ENCODE measurements around the gene SLC2A6.

Gene SLC2A6

GRCh38 chr9:133505901-133506652, 27.2 kb upstream of the SLC2A6 start:
- H3K27me3 ChIP-seq (ENCODE audit: low read depth, low read length): no peaks in the 10 kb centered on the region
- H3K27ac ChIP-seq (ENCODE audit: low read length): no peak overlapping the region
- H3K36me3 ChIP-seq (ENCODE audit: control insufficient read depth in 1 of 2, insufficient read depth in 2 of 2, low read length in 2 of 2): no peaks in the 10 kb centered on the region

GRCh38 chr9:133505186-133505830, 26.4 kb upstream of the SLC2A6 start:
- Histone ChIP-seq H3K27ac (ENCODE audit: low read length) (no peak overlapping the region), H3K4me1 (ENCODE audit: control insufficient read depth in 1 of 2, insufficient read depth in 2 of 2, low read length in 2 of 2) (peaks cover 0 to 20% of the 10 kb centered on the region in 2 donors), H3K27me3 (ENCODE audit: low read depth, low read length) (no peaks in the 10 kb centered on the region), H3K36me3 (ENCODE audit: control insufficient read depth in 1 of 2, insufficient read depth in 2 of 2, low read length in 2 of 2) (no peaks in the 10 kb centered on the region), H3K4me3 (ENCODE audit: low read depth in 1 of 2, low read length in 2 of 2) (no peak overlapping the region), H3K9me3 (ENCODE audit: control insufficient read depth in 1 of 2, low read length in 2 of 2) (peaks cover 0 to 13% of the 10 kb centered on the region in 2 donors)

More at GRCh38 chr9:133505901-133506652, 27.2 kb upstream of the SLC2A6 start:
- Histone ChIP-seq H3K4me1 (ENCODE audit: control insufficient read depth in 1 of 2, insufficient read depth in 2 of 2, low read length in 2 of 2) (peaks cover 0 to 20% of the 10 kb centered on the region in 2 donors), H3K4me3 (ENCODE audit: low read depth in 1 of 2, low read length in 2 of 2) (no peak overlapping the region), H3K9me3 (ENCODE audit: control insufficient read depth in 1 of 2, low read length in 2 of 2) (peaks cover 0 to 13% of the 10 kb centered on the region in 2 donors)

- Histone ChIP-seq H3K36me3 (ENCODE audit: control insufficient read depth in 1 of 2, insufficient read depth in 2 of 2, low read length in 2 of 2) (no peaks in the 10 kb centered on the region), H3K4me1 (ENCODE audit: control insufficient read depth in 1 of 2, insufficient read depth in 2 of 2, low read length in 2 of 2) (peaks cover 0 to 12% of the 10 kb centered on the region in 2 donors), H3K9me3 (ENCODE audit: control insufficient read depth in 1 of 2, low read length in 2 of 2) (peaks cover 0 to 13% of the 10 kb centered on the region in 2 donors)
Observed at GRCh38 chr9:133502112-133502511, 23.2 kb upstream of the SLC2A6 start.

GRCh38 chr9:133499892-133500270, 21.0 kb upstream of the SLC2A6 start:
- peaks cover 0 to 4% of the 10 kb centered on the region in 2 donors for H3K4me1 ChIP-seq (ENCODE audit: control insufficient read depth in 1 of 2, insufficient read depth in 2 of 2, low read length in 2 of 2)

More at GRCh38 chr9:133502112-133502511, 23.2 kb upstream of the SLC2A6 start:
- H3K27me3 ChIP-seq (ENCODE audit: low read depth, low read length): no peaks in the 10 kb centered on the region
- H3K27ac ChIP-seq (ENCODE audit: low read length): no peak overlapping the region
- H3K4me3 ChIP-seq (ENCODE audit: low read depth in 1 of 2, low read length in 2 of 2): no peak overlapping the region

GRCh38 chr9:133499132-133499891, 20.4 kb upstream of the SLC2A6 start:
- H3K4me3 ChIP-seq (ENCODE audit: low read depth in 1 of 2, low read length in 2 of 2): no peak overlapping the region
- H3K36me3 ChIP-seq (ENCODE audit: control insufficient read depth in 1 of 2, insufficient read depth in 2 of 2, low read length in 2 of 2): no peaks in the 10 kb centered on the region
- no peak overlapping the region for H3K27ac ChIP-seq (ENCODE audit: low read length)
- peaks cover 0 to 4% of the 10 kb centered on the region in 2 donors for H3K4me1 ChIP-seq (ENCODE audit: control insufficient read depth in 1 of 2, insufficient read depth in 2 of 2, low read length in 2 of 2)
- H3K9me3 ChIP-seq (ENCODE audit: control insufficient read depth in 1 of 2, low read length in 2 of 2): peaks cover 0 to 13% of the 10 kb centered on the region in 2 donors
- no peaks in the 10 kb centered on the region for H3K27me3 ChIP-seq (ENCODE audit: low read depth, low read length)

More at GRCh38 chr9:133499892-133500270, 21.0 kb upstream of the SLC2A6 start:
- no peak overlapping the region for H3K4me3 ChIP-seq (ENCODE audit: low read depth in 1 of 2, low read length in 2 of 2)
- H3K36me3 ChIP-seq (ENCODE audit: control insufficient read depth in 1 of 2, insufficient read depth in 2 of 2, low read length in 2 of 2): no peaks in the 10 kb centered on the region
- no peaks in the 10 kb centered on the region for H3K27me3 ChIP-seq (ENCODE audit: low read depth, low read length)
- H3K9me3 ChIP-seq (ENCODE audit: control insufficient read depth in 1 of 2, low read length in 2 of 2): peaks cover 0 to 13% of the 10 kb centered on the region in 2 donors
- H3K27ac ChIP-seq (ENCODE audit: low read length): no peak overlapping the region

- peaks cover 0 to 9% of the 10 kb centered on the region in 2 donors for H3K9me3 ChIP-seq (ENCODE audit: control insufficient read depth in 1 of 2, low read length in 2 of 2)
- no peak overlapping the region for H3K4me3 ChIP-seq (ENCODE audit: low read depth in 1 of 2, low read length in 2 of 2)
- H3K4me1 ChIP-seq (ENCODE audit: control insufficient read depth in 1 of 2, insufficient read depth in 2 of 2, low read length in 2 of 2): peaks cover 0 to 8% of the 10 kb centered on the region in 2 donors
- no peak overlapping the region for H3K27ac ChIP-seq (ENCODE audit: low read length)
- no peaks in the 10 kb centered on the region for H3K27me3 ChIP-seq (ENCODE audit: low read depth, low read length)
- no peaks in the 10 kb centered on the region for H3K36me3 ChIP-seq (ENCODE audit: control insufficient read depth in 1 of 2, insufficient read depth in 2 of 2, low read length in 2 of 2)
Observed at GRCh38 chr9:133496861-133497842, 18.3 kb upstream of the SLC2A6 start.

- Histone ChIP-seq H3K4me1 (ENCODE audit: control insufficient read depth in 1 of 2, insufficient read depth in 2 of 2, low read length in 2 of 2) (peaks cover 0 to 13% of the 10 kb centered on the region in 2 donors), H3K4me3 (ENCODE audit: low read depth in 1 of 2, low read length in 2 of 2) (no peak overlapping the region), H3K27me3 (ENCODE audit: low read depth, low read length) (no peaks in the 10 kb centered on the region)
Observed at GRCh38 chr9:133495327-133496293, 16.7 kb upstream of the SLC2A6 start.

GRCh38 chr9:133494636-133495326, 15.9 kb upstream of the SLC2A6 start:
- H3K27me3 ChIP-seq (ENCODE audit: low read depth, low read length): no peaks in the 10 kb centered on the region
- no peaks in the 10 kb centered on the region for H3K9me3 ChIP-seq (ENCODE audit: control insufficient read depth in 1 of 2, low read length in 2 of 2)
- H3K4me1 ChIP-seq (ENCODE audit: control insufficient read depth in 1 of 2, insufficient read depth in 2 of 2, low read length in 2 of 2): peaks cover 0 to 13% of the 10 kb centered on the region in 2 donors
- H3K27ac ChIP-seq (ENCODE audit: low read length): no peak overlapping the region
- no peak overlapping the region for H3K4me3 ChIP-seq (ENCODE audit: low read depth in 1 of 2, low read length in 2 of 2)
- H3K36me3 ChIP-seq (ENCODE audit: control insufficient read depth in 1 of 2, insufficient read depth in 2 of 2, low read length in 2 of 2): no peaks in the 10 kb centered on the region

More at GRCh38 chr9:133495327-133496293, 16.7 kb upstream of the SLC2A6 start:
- Histone ChIP-seq H3K27ac (ENCODE audit: low read length) (no peak overlapping the region), H3K9me3 (ENCODE audit: control insufficient read depth in 1 of 2, low read length in 2 of 2) (no peaks in the 10 kb centered on the region), H3K36me3 (ENCODE audit: control insufficient read depth in 1 of 2, insufficient read depth in 2 of 2, low read length in 2 of 2) (no peaks in the 10 kb centered on the region)

GRCh38 chr9:133493845-133494540, 15.1 kb upstream of the SLC2A6 start:
- no peak overlapping the region for H3K4me3 ChIP-seq (ENCODE audit: low read depth in 1 of 2, low read length in 2 of 2)
- H3K9me3 ChIP-seq (ENCODE audit: control insufficient read depth in 1 of 2, low read length in 2 of 2): no peaks in the 10 kb centered on the region
- no peak overlapping the region for H3K27ac ChIP-seq (ENCODE audit: low read length)
- no peaks in the 10 kb centered on the region for H3K27me3 ChIP-seq (ENCODE audit: low read depth, low read length)
- no peaks in the 10 kb centered on the region for H3K36me3 ChIP-seq (ENCODE audit: control insufficient read depth in 1 of 2, insufficient read depth in 2 of 2, low read length in 2 of 2)
- H3K4me1 ChIP-seq (ENCODE audit: control insufficient read depth in 1 of 2, insufficient read depth in 2 of 2, low read length in 2 of 2): peaks cover 0 to 9% of the 10 kb centered on the region in 2 donors
